HG03108 (cell line): ENCODE data around the gene CHRNB1.

ENCODE experiments used
- ATAC-seq: cut with Tn5 transposase; IDR thresholded peaks from one replicate; pipeline ENCODE4 v1.9.1; 2021; ENCODE audit warnings: moderate library complexity; ENCODE audit not compliant: unreplicated experiment

Gene CHRNB1

DNA sequence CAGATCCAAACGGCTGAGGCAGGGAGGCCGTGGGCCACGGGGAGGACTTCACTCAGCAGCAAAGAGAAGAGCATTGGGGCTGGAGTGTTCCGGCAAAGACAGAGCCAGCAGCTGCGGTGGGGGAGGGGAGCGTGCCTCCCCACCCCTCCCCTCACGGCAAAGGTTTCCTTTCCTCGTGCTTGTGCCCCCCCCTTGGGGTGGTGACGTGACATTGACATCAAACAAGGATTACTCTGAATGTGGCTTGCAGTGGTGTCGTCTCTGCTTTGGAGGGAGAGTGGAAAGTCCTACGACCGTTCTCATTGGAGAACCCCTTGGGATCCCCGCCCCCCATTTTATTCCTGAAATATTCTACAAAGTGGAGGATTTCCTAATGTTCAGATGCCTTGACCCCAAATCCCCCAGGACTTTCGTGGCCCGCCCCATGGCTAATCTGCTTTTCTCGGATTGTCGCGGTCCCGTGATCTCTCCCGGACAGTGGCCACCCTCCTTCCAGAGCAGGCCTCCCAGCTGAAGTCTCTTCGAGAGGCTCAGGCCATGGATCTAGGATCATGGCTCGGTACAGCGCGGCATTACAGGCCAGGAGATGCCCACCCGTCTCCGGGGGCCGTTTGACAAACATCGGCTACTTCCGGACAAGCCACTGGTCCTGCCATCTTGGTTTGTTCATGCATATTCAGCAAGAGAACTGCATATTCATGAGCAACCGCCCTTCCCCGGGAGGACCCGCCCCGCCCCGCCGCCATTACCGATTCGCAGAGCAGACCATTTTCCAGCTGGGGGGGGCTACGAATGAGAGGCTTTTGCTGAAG is 38.6 kb downstream of the CHRNB1 start:
- ATAC-seq = peak; percentile 20

- peak; percentile 50 for ATAC-seq
Measured at GRCh38 chr17:7484067-7484918, 39.4 kb downstream of the CHRNB1 start, which contains the start of gene POLR2A. Gene POLR2A, plus strand, starts transcription at chr17:7484366.

DNA sequence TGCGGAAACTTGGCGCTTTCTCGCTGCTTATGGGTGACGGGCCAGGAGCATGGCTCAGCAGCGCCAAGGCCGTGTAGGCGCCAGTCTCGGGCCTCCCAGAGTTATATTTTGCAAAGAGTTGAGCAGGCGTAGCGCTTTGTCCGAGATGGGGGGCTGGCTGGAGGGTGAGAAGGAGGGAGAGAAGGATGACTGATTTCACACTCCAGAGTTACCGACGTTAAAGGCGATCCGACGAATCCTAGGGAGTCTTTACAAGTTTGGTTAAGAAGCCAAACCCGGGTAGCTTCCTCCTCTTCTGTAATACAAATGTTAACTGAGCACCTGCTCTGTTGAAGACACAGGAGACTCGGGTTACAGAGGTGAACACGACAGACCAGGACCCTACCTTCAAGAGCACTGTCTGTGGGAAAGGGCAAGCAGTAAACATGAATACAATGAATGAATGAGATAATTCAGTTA is 40.1 kb downstream of the CHRNB1 start:
- no peak for ATAC-seq

GRCh38 chr17:7486181-7486580 is 41.3 kb downstream of the CHRNB1 start:
- no peak for ATAC-seq

GRCh38 chr17:7490144-7490543 is 45.3 kb downstream of the CHRNB1 start:
- ATAC-seq = no peak

GRCh38 chr17:7491583-7491982 is 46.7 kb downstream of the CHRNB1 start:
- ATAC-seq = no peak

DNA sequence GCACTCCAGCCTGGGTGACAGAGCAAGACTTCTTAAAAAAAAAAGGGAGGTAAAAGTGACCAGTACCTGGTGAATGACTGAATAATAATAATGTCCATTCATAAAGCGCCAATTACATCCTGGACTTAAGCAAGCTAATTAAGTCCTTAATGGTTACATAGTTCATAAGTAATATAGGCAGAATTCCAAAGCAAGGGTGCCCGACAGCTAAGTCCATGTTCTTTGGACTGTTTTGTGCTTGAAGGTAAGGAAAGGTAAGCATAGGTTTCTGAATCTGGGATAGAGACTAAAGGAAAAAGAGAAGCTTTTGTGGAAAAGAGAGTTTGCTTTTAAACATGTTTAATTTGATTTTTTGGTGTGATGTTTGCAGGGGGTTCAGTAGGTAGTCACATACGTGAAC is 49.1 kb downstream of the CHRNB1 start:
- ATAC-seq = no peak

- ATAC-seq = no peak
Measured at GRCh38 chr17:7495906-7496434, 51.1 kb downstream of the CHRNB1 start.

GRCh38 chr17:7496470-7497183 is 51.8 kb downstream of the CHRNB1 start:
- ATAC-seq = no peak

DNA sequence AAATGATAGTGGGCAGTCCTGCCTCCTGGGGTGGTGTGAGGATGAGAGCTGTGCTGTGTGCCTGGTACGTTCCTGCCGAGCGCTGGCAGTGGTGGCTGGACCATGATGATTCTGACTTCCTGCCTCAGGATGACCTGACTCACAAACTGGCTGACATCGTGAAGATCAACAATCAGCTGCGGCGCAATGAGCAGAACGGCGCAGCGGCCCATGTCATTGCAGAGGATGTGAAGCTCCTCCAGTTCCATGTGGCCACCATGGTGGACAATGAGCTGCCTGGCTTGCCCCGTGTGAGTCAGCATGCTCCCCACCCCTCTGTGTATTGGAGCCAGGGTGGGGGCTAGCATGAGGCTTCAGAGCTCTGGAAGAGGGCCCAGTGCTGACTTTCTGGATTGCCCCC is 52.4 kb downstream of the CHRNB1 start:
- ATAC-seq = no peak

GRCh38 chr17:7497636-7498035 is 52.8 kb downstream of the CHRNB1 start:
- ATAC-seq = no peak

- ATAC-seq = no peak
Measured at GRCh38 chr17:7499161-7499560, 54.3 kb downstream of the CHRNB1 start.

- no peak for ATAC-seq
Measured at GRCh38 chr17:7501729-7502128, 56.9 kb downstream of the CHRNB1 start.

GRCh38 chr17:7502171-7502847 is 57.4 kb downstream of the CHRNB1 start:
- ATAC-seq = no peak

- ATAC-seq = no peak
Measured at GRCh38 chr17:7502987-7503386, 58.1 kb downstream of the CHRNB1 start.

DNA sequence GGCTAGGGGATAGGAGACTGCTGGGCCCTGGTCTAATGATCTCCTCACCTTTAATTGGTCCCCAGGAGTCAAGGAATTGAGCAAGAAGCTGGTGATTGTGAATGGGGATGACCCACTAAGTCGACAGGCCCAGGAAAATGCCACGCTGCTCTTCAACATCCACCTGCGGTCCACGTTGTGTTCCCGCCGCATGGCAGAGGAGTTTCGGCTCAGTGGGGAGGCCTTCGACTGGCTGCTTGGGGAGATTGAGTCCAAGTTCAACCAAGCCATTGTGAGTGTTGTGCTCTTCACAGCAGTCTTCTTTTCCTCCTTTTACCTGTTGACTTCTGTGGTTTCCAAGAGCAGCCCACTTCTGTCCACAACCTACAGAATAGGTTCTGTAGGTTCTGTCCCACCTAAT is 58.7 kb downstream of the CHRNB1 start:
- ATAC-seq = no peak
